Heart right ventricle (tissue), 16 donors: ENCODE measurements around the gene CST6. TPM values are rescaled to one million over a fixed set of nuclear protein-coding genes. Genes with fewer than 3 reads are reported as not detected.

ENCODE experiments used
- ATAC-seq, 8 donors: fragments of 200-7000 bp; cut with Tn5 transposase; one replicate each; pipeline ENCODE4 v1.9.1; 2020; ENCODE audit warnings: mild to moderate bottlenecking in 8 of 8, moderate library complexity in 8 of 8, moderate number of reproducible peaks in 1 of 8
- DNase-seq, 2 donors: peaks; one replicate each; pipeline ENCODE4 v3.0.0-alpha.2; 2020
- H3K27ac ChIP-seq, 10 donors: fragments of 200-600 bp; sonication (generic) in 2 of 10; one replicate each; pipeline versions ENCODE4 v1.5.0 to v1.8.0; 2020 to 2022; ENCODE audit warnings: mild to moderate bottlenecking in 3 of 10
- H3K27me3 ChIP-seq, 7 donors: fragments of 200-600 bp; one replicate each; pipeline ENCODE4 v1.8.0; 2021 to 2022; ENCODE audit warnings: mild to moderate bottlenecking in 2 of 7
- H3K36me3 ChIP-seq, 9 donors: fragments of 200-600 bp; sonication (generic) in 1 of 9; one replicate each; pipeline versions ENCODE4 v1.5.0 to v1.8.0; 2020 to 2022; ENCODE audit warnings: mild to moderate bottlenecking in 2 of 9
- H3K4me1 ChIP-seq, 9 donors: fragments of 200-600 bp; sonication (generic) in 1 of 9; one replicate each; pipeline versions ENCODE4 v1.5.0 to v1.8.0; 2020 to 2022; ENCODE audit warnings: mild to moderate bottlenecking in 4 of 9
- H3K4me3 ChIP-seq, 10 donors: fragments of 200-600 bp; sonication (generic) in 2 of 10; one replicate each; pipeline versions ENCODE4 v1.5.0 to v1.8.0; 2020 to 2022; ENCODE audit warnings: mild to moderate bottlenecking in 7 of 10, moderate library complexity in 2 of 10
- H3K9me3 ChIP-seq, 11 donors: fragments of 200-600 bp in 10 of 11; sonication (generic) in 2 of 11; one replicate each; pipeline versions ENCODE4 v1.5.0 to v1.8.0; 2013 to 2022; ENCODE audit warnings: mild to moderate bottlenecking in 2 of 11, control low read depth in 1 of 11, moderate library complexity in 1 of 11
- WGBS, 2 donors: extraction: QIAGEN DNeasy Blood & Tissue Kit; methylation state at CpG; one replicate each; pipeline ENCODE4 v1.1.7; 2013; ENCODE audit warnings: inconsistent platforms in 1 of 2; 5-methylcytosine and 5-hydroxymethylcytosine counted together
- intact Hi-C, 10 donors: fragments of 100-400 bp; cut with DNase I; formaldehyde crosslinking; loops; one replicate each; pipeline versions ENCODE4 v1.11.1 to v1.14.2; 2022
- long read RNA-seq, 3 donors: library from polyadenylated mRNA; unstranded; transcript quantifications; one replicate each; pipeline ENCODE4 v2.0.0, GENCODE V29; 2020 to 2021
- polyA plus RNA-seq, 2 donors: library from polyadenylated mRNA; stranded (reverse); fragments of 200-250 nt; gene quantifications; one replicate each; pipeline ENCODE4 v1.2.3, GENCODE V29; 2013
- total RNA-seq, 10 donors: library from RNA; stranded (reverse); fragmentation: NEBNext Ultra II Directional in 3 of 10; extraction: Animal tissue kit (Norgen Biotek cat#: 25700) in 3 of 10; gene quantifications; one replicate each; pipeline versions ENCODE4 v1.2.1 to v1.2.4, GENCODE V29; 2021 to 2023
- TF ChIP-seq, protein P1 (sequence below), 9 donors: fragments of 200-600 bp; sonication (generic) in 2 of 9; IDR thresholded peaks; one replicate each; pipeline versions ENCODE4 v1.5.0 to v1.8.0; 2021 to 2022; ENCODE audit warnings: antibody characterized with exemption in 9 of 9, mild to moderate bottlenecking in 5 of 9, moderate library complexity in 1 of 9
- donor health status: Arrhythmogenic right ventricular cardiomyopathy.
- donor health status: ischemic (EF 13 %, LVEDD 7.1; RV severe dilation, severe dysfunction).
- donor health status: healthy with polysubstance abuse.
- donor health status: DM: no; HTN: yes; CAD: no.
- donor health status: DM: no; HTN: no; CAD: no.
- donor health status: ischemic (EF 25% LVEDD 6.9; RV normal size, moderate dysfunction).
- donor health status: ischemic (EF 25% LVEDD 5.7; RV mildly dilated, moderate dysfunction).
- donor health status: healthy.
- donor health status: DM: yes; HTN: yes; CAD: no.
- donor health status: Ischemic cardiomyopathy.
- donor health status: ischemic (EF 35%, LVEDD 5.7; RV mildly dilated, moderate dysfunction).
- donor health status: nonischemic (EF 11% LVEDD 7.7; RV severe dilation, severe dysfunction).
- donor health status: DM: yes; HTN: yes; CAD: no.
- donor health status: PGD.
- donor health status: ischemic (EF 29% LVEDD 5.4; RV normal size, mild dysfunction).
- donor health status: nonischemic (EF 23%, LVEDD 6.1; RV moderate dilation, normal function).

Gene CST6, protein sequence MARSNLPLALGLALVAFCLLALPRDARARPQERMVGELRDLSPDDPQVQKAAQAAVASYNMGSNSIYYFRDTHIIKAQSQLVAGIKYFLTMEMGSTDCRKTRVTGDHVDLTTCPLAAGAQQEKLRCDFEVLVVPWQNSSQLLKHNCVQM
- total RNA-seq, result under 1 TPM in 3 of 10 donors, not detected in 7; 0.35 to 0.69 (median 0.43) TPM
- polyA plus RNA-seq, result 1 to 10 TPM in 1 of 2 donors, under 1 TPM in 1; 0.44 to 2.6 TPM
- long read RNA-seq, donor 1, result 0 reads
- long read RNA-seq, donor 2, partial matches to known transcripts, result 0 of 1 reads
- long read RNA-seq, donor 2, other reads (novel, unspliced or antisense), result 0 of 1 reads
- long read RNA-seq, donor 3, result 0 reads

DNA sequence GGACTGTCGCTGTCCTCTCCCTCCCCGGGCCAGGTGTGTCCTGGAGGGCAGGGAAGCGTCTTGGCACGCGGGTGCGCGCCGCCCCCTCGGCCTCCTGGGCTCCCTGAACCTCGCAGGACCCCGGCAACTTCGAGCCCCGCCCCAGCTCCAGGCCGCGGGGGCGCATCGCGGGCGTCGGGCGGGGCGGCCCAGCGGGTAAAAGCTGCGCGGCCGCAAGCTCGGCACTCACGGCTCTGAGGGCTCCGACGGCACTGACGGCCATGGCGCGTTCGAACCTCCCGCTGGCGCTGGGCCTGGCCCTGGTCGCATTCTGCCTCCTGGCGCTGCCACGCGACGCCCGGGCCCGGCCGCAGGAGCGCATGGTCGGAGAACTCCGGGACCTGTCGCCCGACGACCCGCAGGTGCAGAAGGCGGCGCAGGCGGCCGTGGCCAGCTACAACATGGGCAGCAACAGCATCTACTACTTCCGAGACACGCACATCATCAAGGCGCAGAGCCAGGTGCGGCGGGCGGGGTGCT lies at the start of gene CST6:
CST6 (plus strand) TSS at position 224 of the 519 bp plus-strand sequence; CDS start at position 261, 37 bp downstream.
- no peaks in the 10 kb centered on the region for H3K36me3 ChIP-seq
- H3K4me1 ChIP-seq, result peaks cover 0 to 35% (median 18%) of the 10 kb centered on the region in 9 donors
- no peaks in the 10 kb centered on the region for H3K9me3 ChIP-seq
- WGBS, 2 donors, result 7% methylated on average over 61 of the region's 61 CpGs
- no peak within 1 kb of the TSS for H3K27ac ChIP-seq
- ATAC-seq (no peak), DNase-seq (no peak)
- peak within 1 kb of the TSS in 3 of 10 donors; percentile 0 to 30 (median 17) for H3K4me3 ChIP-seq
- H3K27me3 ChIP-seq, result peaks cover 8 to 39% (median 23%) of the 10 kb centered on the region in 7 donors
- intact Hi-C loops, result no loop called here
- TF ChIP-seq, protein P1, sequence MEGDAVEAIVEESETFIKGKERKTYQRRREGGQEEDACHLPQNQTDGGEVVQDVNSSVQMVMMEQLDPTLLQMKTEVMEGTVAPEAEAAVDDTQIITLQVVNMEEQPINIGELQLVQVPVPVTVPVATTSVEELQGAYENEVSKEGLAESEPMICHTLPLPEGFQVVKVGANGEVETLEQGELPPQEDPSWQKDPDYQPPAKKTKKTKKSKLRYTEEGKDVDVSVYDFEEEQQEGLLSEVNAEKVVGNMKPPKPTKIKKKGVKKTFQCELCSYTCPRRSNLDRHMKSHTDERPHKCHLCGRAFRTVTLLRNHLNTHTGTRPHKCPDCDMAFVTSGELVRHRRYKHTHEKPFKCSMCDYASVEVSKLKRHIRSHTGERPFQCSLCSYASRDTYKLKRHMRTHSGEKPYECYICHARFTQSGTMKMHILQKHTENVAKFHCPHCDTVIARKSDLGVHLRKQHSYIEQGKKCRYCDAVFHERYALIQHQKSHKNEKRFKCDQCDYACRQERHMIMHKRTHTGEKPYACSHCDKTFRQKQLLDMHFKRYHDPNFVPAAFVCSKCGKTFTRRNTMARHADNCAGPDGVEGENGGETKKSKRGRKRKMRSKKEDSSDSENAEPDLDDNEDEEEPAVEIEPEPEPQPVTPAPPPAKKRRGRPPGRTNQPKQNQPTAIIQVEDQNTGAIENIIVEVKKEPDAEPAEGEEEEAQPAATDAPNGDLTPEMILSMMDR (IDR thresholded peaks at IDR 0.05), result no peak

GRCh38 chr11:65962141-65962564 lies 49.7 kb upstream of the CST6 start:
- H3K4me1 ChIP-seq, result peaks cover 6 to 34% (median 27%) of the 10 kb centered on the region in 9 donors
- 4 to 8% methylated on average over 8 to 13 of the region's 13 CpGs for WGBS, 2 donors
- no peaks in the 10 kb centered on the region for H3K9me3 ChIP-seq
- TF ChIP-seq, protein P1 (IDR thresholded peaks at IDR 0.05), result no peak
- peak overlapping the region; percentile 80 to 100 (median 92) for H3K4me3 ChIP-seq
- no peak for DNase-seq
- no peak for ATAC-seq
- H3K27me3 ChIP-seq, result no peaks in the 10 kb centered on the region
- intact Hi-C loops, result loop anchor here in 7 of 10 donors (5.0 kb wide), 5 partner anchors 35 to 75 kb away; partner anchors contain the start of genes FIBP (in 6 of the 7), BANF1 (in 3 of the 7), EIF1AD (in 3 of the 7) and C11orf68 (in 2 of the 7)
- peak overlapping the region in 9 of 10 donors; percentile 86 to 98 (median 93) for H3K27ac ChIP-seq
- H3K36me3 ChIP-seq, result peaks cover 4 to 40% (median 31%) of the 10 kb centered on the region in 9 donors

DNA sequence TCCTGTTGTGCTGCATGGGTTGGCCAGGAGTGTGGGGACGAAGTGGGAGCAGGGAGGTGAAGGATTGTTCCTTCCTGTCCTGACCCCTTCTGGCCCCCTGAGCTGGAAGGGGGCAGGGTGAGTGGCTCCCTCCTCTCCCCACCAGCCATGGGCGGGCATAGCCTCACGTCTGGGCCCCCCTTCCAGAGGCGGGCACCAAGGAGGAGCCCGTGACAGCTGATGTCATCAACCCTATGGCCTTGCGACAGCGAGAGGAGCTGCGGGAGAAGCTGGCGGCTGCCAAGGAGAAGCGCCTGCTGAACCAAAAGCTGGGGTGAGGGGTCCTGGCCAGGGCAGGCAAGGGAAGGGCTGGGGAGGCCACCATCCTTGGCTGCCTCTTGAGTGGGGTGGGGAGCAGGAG lies 46.9 kb upstream of the CST6 start:
- peaks cover 6 to 34% (median 27%) of the 10 kb centered on the region in 9 donors for H3K4me1 ChIP-seq
- H3K36me3 ChIP-seq, result peaks cover 9 to 67% (median 57%) of the 10 kb centered on the region in 9 donors
- 81 to 90% methylated on average over 10 of the region's 10 CpGs for WGBS, 2 donors
- ATAC-seq, result no peak
- no peak overlapping the region for H3K4me3 ChIP-seq
- TF ChIP-seq, protein P1 (IDR thresholded peaks at IDR 0.05), result no peak
- intact Hi-C loops, result loop anchor here in 7 of 10 donors (5.0 kb wide), 5 partner anchors 32 to 78 kb away; partner anchors contain the start of genes FIBP (in 6 of the 7), BANF1 (in 3 of the 7), EIF1AD (in 3 of the 7) and C11orf68 (in 2 of the 7)
- no peaks in the 10 kb centered on the region for H3K27me3 ChIP-seq
- no peak for DNase-seq
- no peaks in the 10 kb centered on the region for H3K9me3 ChIP-seq
- no peak overlapping the region for H3K27ac ChIP-seq

DNA sequence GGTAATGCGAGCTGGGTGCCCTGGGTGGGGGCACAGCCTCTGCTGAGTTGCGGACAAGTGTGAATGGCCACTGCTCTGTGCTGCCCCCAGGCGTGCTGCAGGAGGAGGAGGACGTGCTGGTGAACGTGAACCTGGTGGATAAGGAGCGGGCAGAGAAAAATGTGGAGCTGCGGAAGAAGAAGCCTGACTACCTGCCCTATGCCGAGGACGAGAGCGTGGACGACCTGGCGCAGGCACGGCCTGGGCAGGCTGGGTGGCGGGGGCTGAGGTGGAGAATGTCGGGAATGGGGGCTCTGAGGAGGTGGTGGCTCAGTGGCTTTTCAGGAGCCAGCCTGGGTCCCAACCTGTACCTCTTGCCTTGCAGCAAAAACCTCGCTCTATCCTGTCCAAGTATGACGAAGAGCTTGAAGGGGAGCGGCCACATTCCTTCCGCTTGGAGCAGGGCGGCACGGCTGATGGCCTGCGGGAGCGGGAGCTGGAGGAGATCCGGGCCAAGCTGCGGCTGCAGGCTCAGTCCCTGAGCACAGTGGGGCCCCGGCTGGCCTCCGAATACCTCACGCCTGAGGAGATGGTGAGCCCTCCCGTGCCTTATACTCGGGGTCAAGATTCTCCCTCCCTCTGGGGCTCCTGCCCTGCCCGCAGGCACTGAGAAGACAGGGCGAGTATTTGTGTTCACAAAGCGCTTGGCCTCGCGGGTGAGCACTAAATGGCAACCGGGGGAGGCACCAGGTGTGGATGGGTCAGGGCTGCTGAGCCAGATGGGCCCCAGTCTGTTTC lies 45.6 kb upstream of the CST6 start:
- TF ChIP-seq, protein P1 (IDR thresholded peaks at IDR 0.05), result no peak
- H3K4me1 ChIP-seq, result peaks cover 6 to 27% (median 22%) of the 10 kb centered on the region in 9 donors
- ATAC-seq (no peak), DNase-seq (no peak)
- H3K27me3 ChIP-seq, result no peaks in the 10 kb centered on the region
- no peaks in the 10 kb centered on the region for H3K9me3 ChIP-seq
- no peak overlapping the region for H3K4me3 ChIP-seq
- intact Hi-C loops, result no loop called here
- H3K27ac ChIP-seq, result no peak overlapping the region
- 95% methylated on average over 36 of the region's 36 CpGs for WGBS, 2 donors
- peaks cover 9 to 73% (median 57%) of the 10 kb centered on the region in 9 donors for H3K36me3 ChIP-seq
